Neural cell (in vitro differentiated cells): ENCODE results near the gene ADD1. TPM values are rescaled to one million over a fixed set of nuclear protein-coding genes. Genes with fewer than 3 reads are reported as not detected.

Experiments used
- H2AFZ ChIP-seq: fragments of 200-600, 300-800 bp; sonication (generic), shearing (Covaris generic); 2 replicates; pipeline ENCODE4 v1.6.0; 2014; ENCODE audit warnings: low read depth, mild to moderate bottlenecking, antibody characterized with exemption, low read length, moderate library complexity
- H3F3A ChIP-seq: fragments of 200-600 bp; shearing (Covaris generic); 2 replicates; pipeline ENCODE4 v1.6.1; 2016; ENCODE audit warnings: mild to moderate bottlenecking, moderate library complexity, mixed read lengths, antibody characterized with exemption, low read length; ENCODE audit not compliant: insufficient read depth, poor library complexity, severe bottlenecking
- H3K27ac ChIP-seq: fragments of 200-600, 300-800 bp; sonication (generic), shearing (Covaris generic); 2 replicates; pipeline ENCODE4 v1.5.1; 2014; ENCODE audit warnings: mild to moderate bottlenecking, low read length, moderate library complexity
- H3K27me3 ChIP-seq: fragments of 300-800, 200-600 bp; sonication (generic), shearing (Covaris generic); 2 replicates; pipeline ENCODE4 v1.6.0; 2014; ENCODE audit warnings: mild to moderate bottlenecking, low read depth, low read length, moderate library complexity; ENCODE audit not compliant: insufficient read depth
- H3K36me3 ChIP-seq: fragments of 300-800, 200-600 bp; sonication (generic), shearing (Covaris generic); 2 replicates; pipeline ENCODE4 v1.5.1; 2014; ENCODE audit warnings: mild to moderate bottlenecking, antibody characterized with exemption, low read length, moderate library complexity; ENCODE audit not compliant: insufficient read depth
- H3K4me2 ChIP-seq: fragments of 300-800, 200-600 bp; sonication (generic), shearing (Covaris generic); 2 replicates; pipeline ENCODE4 v1.6.0; 2014; ENCODE audit warnings: mild to moderate bottlenecking, low read length
- H3K4me3 ChIP-seq: fragments of 300-800, 200-600 bp; sonication (generic), shearing (Covaris generic); 2 replicates; pipeline ENCODE4 v1.5.1; 2014; ENCODE audit warnings: mild to moderate bottlenecking, low read length, moderate library complexity
- H3K79me2 ChIP-seq: fragments of 200-600 bp; shearing (Covaris generic); replicated peaks from 2 replicates; pipeline ENCODE4 v1.6.0; 2014; ENCODE audit warnings: mild to moderate bottlenecking, low read length, moderate library complexity; ENCODE audit not compliant: insufficient read depth
- H3K9ac ChIP-seq: fragments of 300-800, 200-600 bp; sonication (generic), shearing (Covaris generic); 2 replicates; pipeline ENCODE4 v1.6.1; 2016; ENCODE audit warnings: mild to moderate bottlenecking, low read length, mixed read lengths
- H3K9me2 ChIP-seq: fragments of 200-600 bp; shearing (Covaris generic); 2 replicates; pipeline ENCODE4 v1.6.1; 2016; ENCODE audit warnings: mild to moderate bottlenecking, low read length, mixed read lengths; ENCODE audit not compliant: insufficient read depth
- H3K9me3 ChIP-seq: fragments of 200-600, 300-800 bp; sonication (generic), shearing (Covaris generic); 2 replicates; pipeline ENCODE4 v1.6.1; 2016; ENCODE audit warnings: mild to moderate bottlenecking, mixed run types, low read length, moderate library complexity, mixed read lengths
- H4K20me1 ChIP-seq: fragments of 200-600 bp; shearing (Covaris generic); 2 replicates; pipeline ENCODE4 v1.6.1; 2016; ENCODE audit warnings: mild to moderate bottlenecking, mixed run types; ENCODE audit not compliant: insufficient read depth
- CTCF ChIP-seq: fragments of 450-650 bp; IDR thresholded peaks from 2 replicates; pipeline ENCODE4 v1.5.1; 2014; ENCODE audit warnings: antibody characterized with exemption, mild to moderate bottlenecking, moderate library complexity; ENCODE audit not compliant: poor library complexity, severe bottlenecking
- EP300 ChIP-seq: fragments of 450-650 bp; conservative IDR thresholded peaks from 2 replicates; pipeline ENCODE4 v1.6.1; 2014; ENCODE audit warnings: antibody characterized with exemption, mild to moderate bottlenecking, moderate library complexity; ENCODE audit not compliant: poor library complexity, severe bottlenecking
- EZH2 ChIP-seq: fragments of 200-600, 300-800 bp; shearing (Covaris generic), sonication (generic); IDR thresholded peaks from 2 replicates; pipeline ENCODE4 v1.6.1; 2014; ENCODE audit warnings: antibody characterized with exemption, low read length, borderline replicate concordance, mild to moderate bottlenecking; ENCODE audit not compliant: insufficient read depth, poor library complexity, severe bottlenecking
- MXI1 ChIP-seq: fragments of 450-650 bp; conservative IDR thresholded peaks from 2 replicates; pipeline ENCODE4 v1.6.1; 2014; ENCODE audit warnings: antibody characterized with exemption, mild to moderate bottlenecking; ENCODE audit not compliant: poor library complexity, severe bottlenecking
- POLR2AphosphoS5 ChIP-seq: IDR thresholded peaks from 2 replicates; pipeline ENCODE4 v1.6.1; 2012
- RAD21 ChIP-seq: fragments of 450-650 bp; conservative IDR thresholded peaks from 2 replicates; pipeline ENCODE4 v1.6.1; 2014; ENCODE audit warnings: antibody characterized with exemption, mild to moderate bottlenecking, moderate library complexity
- SMC3 ChIP-seq: fragments of 450-650 bp; conservative IDR thresholded peaks from 2 replicates; pipeline ENCODE4 v1.6.1; 2014; ENCODE audit warnings: antibody characterized with exemption, mild to moderate bottlenecking, moderate library complexity; ENCODE audit not compliant: poor library complexity
- TAF1 ChIP-seq: IDR thresholded peaks from 2 replicates; pipeline ENCODE4 v1.6.1; 2012; ENCODE audit warnings: low read depth
- polyA plus RNA-seq: library from polyadenylated mRNA; depleted of rRNA; stranded (reverse); fragments of >200 nt; gene quantifications from 2 replicates; pipeline ENCODE4 v1.2.3, GENCODE V29; 2014
- TF ChIP-seq, protein P1 (sequence below): IDR thresholded peaks from 2 replicates; pipeline ENCODE4 v1.6.1; 2012; ENCODE audit warnings: borderline replicate concordance

ADD1 gene
- polyA plus RNA-seq, 1 donor from 2014 or later, result 190 TPM

DNA sequence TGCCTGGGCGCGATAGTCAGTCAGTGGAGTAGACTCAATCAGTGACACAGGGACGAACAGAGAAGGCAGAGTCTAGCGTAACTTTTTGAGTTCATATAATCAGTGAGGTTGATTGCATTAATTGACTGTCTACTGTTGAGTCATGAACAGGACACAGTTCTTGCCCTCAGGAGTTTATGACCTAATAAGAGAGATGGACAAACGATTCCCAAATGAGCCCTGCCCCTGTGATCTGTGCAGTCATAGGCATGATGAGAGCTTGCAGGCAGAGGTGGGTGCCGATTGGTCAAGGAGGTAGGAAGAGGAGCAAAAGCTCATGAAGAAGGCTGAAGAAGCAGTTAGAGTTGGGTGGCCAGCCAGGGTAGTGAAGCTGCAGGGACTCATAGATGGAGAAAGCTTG lies 57.1 kb downstream of the ADD1 start:
- Histone ChIP-seq H3K36me3 (no peaks in the 10 kb centered on the region), H4K20me1 (no peaks in the 10 kb centered on the region), H3K27ac (no peak overlapping the region)

GRCh38 chr4:2901186-2901585 lies 57.5 kb downstream of the ADD1 start:
- no peaks in the 10 kb centered on the region for H3K27me3 ChIP-seq
- no peaks in the 10 kb centered on the region for H3K9me2 ChIP-seq
- H3K79me2 ChIP-seq, result no peaks in the 10 kb centered on the region
- H3F3A ChIP-seq, result no peaks in the 10 kb centered on the region
- H3K27ac ChIP-seq, result no peak overlapping the region
- no peaks in the 10 kb centered on the region for H3K9me3 ChIP-seq
- H3K36me3 ChIP-seq, result no peaks in the 10 kb centered on the region
- no peak overlapping the region for H3K9ac ChIP-seq
- no peak overlapping the region for H3K4me2 ChIP-seq
- no peak overlapping the region for H2AFZ ChIP-seq
- H4K20me1 ChIP-seq, result no peaks in the 10 kb centered on the region
- no peak overlapping the region for H3K4me3 ChIP-seq
- TF ChIP-seq TAF1 (no peak), MXI1 (no peak), RAD21 (no peak), CTCF (no peak), EZH2 (no peak), EP300 (no peak), POLR2AphosphoS5 (no peak), SMC3 (no peak)
- TF ChIP-seq, protein P1, sequence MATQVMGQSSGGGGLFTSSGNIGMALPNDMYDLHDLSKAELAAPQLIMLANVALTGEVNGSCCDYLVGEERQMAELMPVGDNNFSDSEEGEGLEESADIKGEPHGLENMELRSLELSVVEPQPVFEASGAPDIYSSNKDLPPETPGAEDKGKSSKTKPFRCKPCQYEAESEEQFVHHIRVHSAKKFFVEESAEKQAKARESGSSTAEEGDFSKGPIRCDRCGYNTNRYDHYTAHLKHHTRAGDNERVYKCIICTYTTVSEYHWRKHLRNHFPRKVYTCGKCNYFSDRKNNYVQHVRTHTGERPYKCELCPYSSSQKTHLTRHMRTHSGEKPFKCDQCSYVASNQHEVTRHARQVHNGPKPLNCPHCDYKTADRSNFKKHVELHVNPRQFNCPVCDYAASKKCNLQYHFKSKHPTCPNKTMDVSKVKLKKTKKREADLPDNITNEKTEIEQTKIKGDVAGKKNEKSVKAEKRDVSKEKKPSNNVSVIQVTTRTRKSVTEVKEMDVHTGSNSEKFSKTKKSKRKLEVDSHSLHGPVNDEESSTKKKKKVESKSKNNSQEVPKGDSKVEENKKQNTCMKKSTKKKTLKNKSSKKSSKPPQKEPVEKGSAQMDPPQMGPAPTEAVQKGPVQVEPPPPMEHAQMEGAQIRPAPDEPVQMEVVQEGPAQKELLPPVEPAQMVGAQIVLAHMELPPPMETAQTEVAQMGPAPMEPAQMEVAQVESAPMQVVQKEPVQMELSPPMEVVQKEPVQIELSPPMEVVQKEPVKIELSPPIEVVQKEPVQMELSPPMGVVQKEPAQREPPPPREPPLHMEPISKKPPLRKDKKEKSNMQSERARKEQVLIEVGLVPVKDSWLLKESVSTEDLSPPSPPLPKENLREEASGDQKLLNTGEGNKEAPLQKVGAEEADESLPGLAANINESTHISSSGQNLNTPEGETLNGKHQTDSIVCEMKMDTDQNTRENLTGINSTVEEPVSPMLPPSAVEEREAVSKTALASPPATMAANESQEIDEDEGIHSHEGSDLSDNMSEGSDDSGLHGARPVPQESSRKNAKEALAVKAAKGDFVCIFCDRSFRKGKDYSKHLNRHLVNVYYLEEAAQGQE, result no peak

More for the DNA sequence above, 57.1 kb downstream of the ADD1 start:
- H3K4me3 ChIP-seq, result no peak overlapping the region
- TF ChIP-seq EZH2, result no peak
- TF ChIP-seq MXI1, result no peak
- no peak for TF ChIP-seq RAD21
- no peak for TF ChIP-seq TAF1
- TF ChIP-seq EP300, result no peak
- no peak for TF ChIP-seq POLR2AphosphoS5
- TF ChIP-seq SMC3, result no peak
- TF ChIP-seq CTCF, result no peak
- TF ChIP-seq, protein P1, result no peak
- H3K9me3 ChIP-seq, result no peaks in the 10 kb centered on the region
- no peak overlapping the region for H3K9ac ChIP-seq
- H3K9me2 ChIP-seq, result no peaks in the 10 kb centered on the region
- no peak overlapping the region for H2AFZ ChIP-seq
- H3K4me2 ChIP-seq, result no peak overlapping the region
- H3F3A ChIP-seq, result no peaks in the 10 kb centered on the region
- H3K79me2 ChIP-seq, result no peaks in the 10 kb centered on the region
- no peaks in the 10 kb centered on the region for H3K27me3 ChIP-seq
